ENCODE measurements around the gene MAPK14.

Gene MAPK14

GRCh38 chr6:36141091-36141490 lies 113.5 kb downstream of the MAPK14 start:
- no peak for DNase-seq

- no peak for DNase-seq
Measured at GRCh38 chr6:36141961-36142360, 114.4 kb downstream of the MAPK14 start.

- no peak for DNase-seq
Measured at GRCh38 chr6:36142971-36143838, 115.6 kb downstream of the MAPK14 start.

GRCh38 chr6:36145495-36145894 lies 117.9 kb downstream of the MAPK14 start:
- DNase-seq, result no peak

GRCh38 chr6:36147294-36147693 lies 119.7 kb downstream of the MAPK14 start:
- no peak for DNase-seq

DNA sequence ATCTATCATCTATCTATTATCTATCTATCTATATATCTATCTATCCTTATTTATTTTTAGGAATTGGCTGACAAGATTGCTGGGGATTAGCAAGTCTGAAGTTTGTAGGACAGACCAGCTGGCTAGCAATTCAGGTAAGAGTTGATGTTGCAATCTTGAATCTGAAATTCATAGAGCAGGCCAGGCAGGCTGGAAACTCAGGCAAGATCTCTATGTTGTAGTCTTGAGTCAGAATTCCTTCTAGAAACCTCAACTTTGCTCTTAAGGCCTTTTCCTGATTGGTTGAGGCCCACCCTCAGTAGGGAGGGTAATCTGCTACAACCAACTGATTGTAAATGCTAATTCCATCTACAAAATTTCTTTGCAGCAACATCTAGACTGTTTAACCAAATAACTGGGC lies 121.9 kb downstream of the MAPK14 start:
- no peak for DNase-seq

- DNase-seq, result no peak
Measured at GRCh38 chr6:36150283-36150682, 122.7 kb downstream of the MAPK14 start.

DNA sequence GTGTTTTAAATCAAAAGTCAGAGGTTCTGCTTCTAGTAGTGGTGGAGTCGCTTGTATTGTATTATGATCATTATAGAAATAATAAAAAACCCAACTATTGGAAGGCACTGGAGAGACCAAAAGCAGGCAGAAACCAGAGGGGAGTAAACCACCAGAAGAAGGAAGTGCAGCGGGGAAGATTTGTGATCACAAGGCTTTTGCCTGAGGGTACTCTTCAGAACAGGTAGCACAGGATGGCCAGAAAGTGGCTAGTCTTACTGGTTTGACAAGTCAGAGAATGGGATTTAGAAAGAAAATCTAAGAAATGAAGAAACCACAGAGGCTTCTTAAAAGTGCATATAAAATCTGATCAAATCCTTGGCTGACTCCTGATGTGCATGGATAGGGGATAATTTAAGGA lies 126.7 kb downstream of the MAPK14 start:
- DNase-seq, result no peak

DNA sequence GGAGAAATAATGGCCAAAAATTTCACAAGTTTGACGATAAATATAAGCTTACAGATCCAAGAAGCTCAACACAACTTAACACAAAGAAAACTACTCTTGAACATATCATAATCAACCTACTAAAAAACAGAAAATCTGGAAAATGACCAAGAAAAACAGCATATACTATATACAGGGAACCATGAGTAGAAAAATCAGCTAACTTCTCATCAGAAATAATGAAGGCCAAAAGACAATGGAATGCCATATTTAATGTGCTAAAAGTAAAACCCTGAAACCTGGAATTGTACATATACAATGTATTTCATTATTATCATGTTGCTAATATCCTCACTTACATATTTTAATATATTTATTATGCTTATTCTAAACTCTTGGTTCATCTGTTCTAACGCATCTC lies 128.1 kb downstream of the MAPK14 start:
- DNase-seq, result no peak

DNA sequence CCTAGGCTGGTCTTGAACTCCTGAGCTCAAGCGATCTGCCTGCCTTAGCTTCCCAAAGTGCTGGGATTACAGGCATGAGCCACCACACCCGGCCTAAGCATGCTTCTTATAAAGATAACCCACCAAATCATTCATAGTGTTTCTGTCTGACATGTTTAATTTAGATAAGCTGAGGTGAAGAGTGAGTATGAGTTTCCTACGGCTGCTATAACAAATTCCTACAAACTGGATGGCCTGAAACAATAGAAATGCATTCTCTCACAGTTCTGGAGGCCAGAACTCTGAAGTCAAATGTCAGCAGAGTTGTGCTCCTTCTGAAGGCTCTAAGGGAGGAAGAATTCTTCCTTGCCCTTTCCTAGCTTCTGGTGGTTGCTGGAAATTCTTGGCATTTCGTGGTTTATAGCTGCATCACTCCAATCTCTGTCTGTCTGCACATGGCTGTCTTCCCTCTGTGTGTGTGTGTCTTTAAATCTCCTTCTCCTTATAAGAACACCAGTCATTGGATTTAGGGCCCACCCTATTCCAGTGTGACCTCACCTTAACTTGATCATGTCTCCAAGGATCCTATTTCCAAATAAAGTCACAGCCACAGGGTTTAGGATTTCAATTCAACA lies 132.6 kb downstream of the MAPK14 start:
- DNase-seq, result peak; percentile 9

Measured in HCEC 1CT (cell line).